ENCODE results near the gene EFCAB11.
"Not testable (repeated sequence)": the region's sequence is repeated elsewhere in the genome, so short reads cannot be mapped to it uniquely, and the experiment has no call there.

Gene EFCAB11

GRCh38 chr14:89910691-89911009 lies 43.9 kb downstream of the EFCAB11 start:
- no peak for DNase-seq

- DNase-seq = no peak
These were observed 44.9 kb downstream of the EFCAB11 start for GRCh38 chr14:89909586-89909985.

- peak; percentile 82 for DNase-seq
These were observed 45.6 kb downstream of the EFCAB11 start for GRCh38 chr14:89908712-89909450.

- DNase-seq = peak; percentile 48
These were observed 46.9 kb downstream of the EFCAB11 start for GRCh38 chr14:89907655-89908054.

GRCh38 chr14:89906000-89906399 lies 48.5 kb downstream of the EFCAB11 start:
- no peak for DNase-seq

GRCh38 chr14:89903340-89903952 lies 51.1 kb downstream of the EFCAB11 start:
- no peak for DNase-seq

GRCh38 chr14:89902881-89903280 lies 51.6 kb downstream of the EFCAB11 start:
- DNase-seq = peak; percentile 55

GRCh38 chr14:89900802-89901201 lies 53.7 kb downstream of the EFCAB11 start:
- no peak for DNase-seq

GRCh38 chr14:89899917-89900663 lies 54.4 kb downstream of the EFCAB11 start:
- DNase-seq = peak; percentile 53

GRCh38 chr14:89899291-89899690 lies 55.2 kb downstream of the EFCAB11 start:
- DNase-seq = no peak

GRCh38 chr14:89893388-89893787 lies 61.1 kb downstream of the EFCAB11 start:
- DNase-seq = not testable (repeated sequence)

- DNase-seq = no peak
These were observed 61.6 kb downstream of the EFCAB11 start for GRCh38 chr14:89892953-89893352.

GRCh38 chr14:89891721-89892120 lies 62.8 kb downstream of the EFCAB11 start:
- not testable (repeated sequence) for DNase-seq

- DNase-seq = no peak
These were observed 63.5 kb downstream of the EFCAB11 start for GRCh38 chr14:89891055-89891454.

- DNase-seq = no peak
These were observed 63.9 kb downstream of the EFCAB11 start for GRCh38 chr14:89890589-89890988.

GRCh38 chr14:89889626-89890025 lies 64.9 kb downstream of the EFCAB11 start:
- peak; percentile 13 for DNase-seq

GRCh38 chr14:89884761-89885160 lies 69.8 kb downstream of the EFCAB11 start:
- no peak for DNase-seq

GRCh38 chr14:89881839-89882238 lies 72.7 kb downstream of the EFCAB11 start:
- no peak for DNase-seq

- DNase-seq = not testable (repeated sequence)
These were observed 80.4 kb downstream of the EFCAB11 start for GRCh38 chr14:89874091-89874490.

- no peak for DNase-seq
These were observed 84.2 kb downstream of the EFCAB11 start for GRCh38 chr14:89870316-89870715.

GRCh38 chr14:89869606-89870005 lies 84.9 kb downstream of the EFCAB11 start:
- DNase-seq = no peak

GRCh38 chr14:89866458-89866857 lies 88.1 kb downstream of the EFCAB11 start:
- no peak for DNase-seq

- DNase-seq = no peak
These were observed 89.4 kb downstream of the EFCAB11 start for GRCh38 chr14:89865153-89865552.

- no peak for DNase-seq
These were observed 91.7 kb downstream of the EFCAB11 start for GRCh38 chr14:89862856-89863255.
